HepG2 (cell line): ENCODE results near the gene PPP6R2. TPM values are rescaled to one million over a fixed set of nuclear protein-coding genes. Genes with fewer than 3 reads are reported as not detected.
A peak's percentile ranks its signal among the peaks of the same experiment; 100 is the strongest.

Experiments used
- ARNT2 ChIP-seq: sonication (generic); formaldehyde crosslinking; IDR thresholded peaks from 2 replicates; pipeline ENCODE4 v1.8.0; 2022; ENCODE audit warnings: mild to moderate bottlenecking, low read depth, missing genetic modification reagents, moderate library complexity
- ASH2L ChIP-seq: fragments of 300-600, 200-600 bp; sonication (generic); IDR thresholded peaks from 2 replicates; pipeline ENCODE4 v1.7.0; 2017; ENCODE audit warnings: low read depth, mild to moderate bottlenecking, moderate library complexity, mixed read lengths, low read length; ENCODE audit not compliant: insufficient read length
- ATF2 ChIP-seq: sonication (generic); formaldehyde crosslinking; IDR thresholded peaks from 2 replicates; pipeline ENCODE4 v1.4.0; 2020; ENCODE audit warnings: missing genetic modification reagents
- ATF3 ChIP-seq: sonication (generic); formaldehyde crosslinking; IDR thresholded peaks from 2 replicates; pipeline ENCODE4 v1.4.0; 2020; ENCODE audit warnings: missing genetic modification reagents
- CREM ChIP-seq, 2 experiments: sonication (generic) in 1 of 2; formaldehyde crosslinking in 1 of 2; IDR thresholded peaks; 2 replicates each; pipeline versions ENCODE4 v1.4.0 to v1.6.1; 2016 to 2020; ENCODE audit warnings: antibody characterized with exemption in 1 of 2, mild to moderate bottlenecking in 1 of 2, missing genetic modification reagents in 1 of 2
- HNF1B ChIP-seq: sonication (generic); formaldehyde crosslinking; IDR thresholded peaks from 2 replicates; pipeline ENCODE4 v1.5.1; 2020; ENCODE audit warnings: mild to moderate bottlenecking, moderate library complexity, missing genetic modification reagents
- HNRNPL ChIP-seq: fragments of 200-400 bp; formaldehyde crosslinking; IDR thresholded peaks from 2 replicates; pipeline ENCODE4 v1.6.1; 2017; ENCODE audit warnings: mild to moderate bottlenecking, low read depth, low read length
- HOXA5 ChIP-seq: sonication (generic); formaldehyde crosslinking; IDR thresholded peaks from 2 replicates; pipeline ENCODE4 v1.4.0; 2020; ENCODE audit warnings: missing genetic modification reagents
- MAZ ChIP-seq, 2 experiments: sonication (generic) in 1 of 2; formaldehyde crosslinking in 1 of 2; IDR thresholded peaks; 2 replicates each; pipeline versions ENCODE4 v1.5.0 to v1.6.1; 2012 to 2020; ENCODE audit warnings: low read depth in 2 of 2, mild to moderate bottlenecking in 2 of 2, borderline replicate concordance in 1 of 2, improper control_type of control experiment in 1 of 2, low read length in 1 of 2, missing genetic modification reagents in 1 of 2, moderate library complexity in 1 of 2
- NCOR1 ChIP-seq: fragments of 200-600 bp; sonication (generic); IDR thresholded peaks from 2 replicates; pipeline ENCODE4 v1.7.0; 2017; ENCODE audit warnings: antibody characterized with exemption, low read length, borderline replicate concordance
- NONO ChIP-seq, 2 experiments: fragments of 450-650 bp in 1 of 2; sonication (generic) in 1 of 2; formaldehyde crosslinking in 1 of 2; IDR thresholded peaks in 1 of 2; conservative IDR thresholded peaks in 1 of 2; 2 replicates each; pipeline versions ENCODE4 v1.6.1 to v1.8.0; 2017 to 2022; ENCODE audit warnings: mild to moderate bottlenecking in 1 of 2, missing genetic modification reagents in 1 of 2, moderate library complexity in 1 of 2
- RXRA ChIP-seq: sonication (generic); formaldehyde crosslinking; IDR thresholded peaks from 2 replicates; pipeline ENCODE4 v1.5.1; 2020; ENCODE audit warnings: missing genetic modification reagents
- SOX5 ChIP-seq: IDR thresholded peaks from 2 replicates; pipeline ENCODE4 v1.6.1; 2016; ENCODE audit warnings: borderline replicate concordance
- YEATS4 ChIP-seq: sonication (generic); formaldehyde crosslinking; IDR thresholded peaks from 2 replicates; pipeline ENCODE4 v1.4.0; 2020; ENCODE audit warnings: missing genetic modification reagents, borderline replicate concordance
- ZC3H13 ChIP-seq: sonication (generic); formaldehyde crosslinking; IDR thresholded peaks from 2 replicates; pipeline ENCODE4 v1.8.1; 2023; ENCODE audit warnings: mild to moderate bottlenecking, missing genetic modification reagents, moderate library complexity
- ZKSCAN5 ChIP-seq: sonication (generic); formaldehyde crosslinking; IDR thresholded peaks from 2 replicates; pipeline ENCODE4 v1.5.1; 2020; ENCODE audit warnings: mild to moderate bottlenecking, missing genetic modification reagents
- ZKSCAN8 ChIP-seq: IDR thresholded peaks from 2 replicates; pipeline ENCODE4 v1.6.1; 2016; ENCODE audit warnings: borderline replicate concordance, missing genetic modification reagents, missing compliant biosample characterization
- ZNF225 ChIP-seq: sonication (generic); formaldehyde crosslinking; IDR thresholded peaks from 2 replicates; pipeline ENCODE4 v1.4.0; 2020; ENCODE audit warnings: mild to moderate bottlenecking, missing genetic modification reagents
- ZNF660 ChIP-seq: sonication (generic); formaldehyde crosslinking; IDR thresholded peaks from 2 replicates; pipeline ENCODE4 v1.5.1; 2020; ENCODE audit warnings: mild to moderate bottlenecking, low read depth, missing genetic modification reagents, borderline replicate concordance
- ZNF800 ChIP-seq: sonication (generic); formaldehyde crosslinking; IDR thresholded peaks from 2 replicates; pipeline ENCODE4 v1.4.0; 2020; ENCODE audit warnings: missing genetic modification reagents
- ZSCAN25 ChIP-seq: sonication (generic); formaldehyde crosslinking; IDR thresholded peaks from 2 replicates; pipeline ENCODE4 v1.8.0; 2022; ENCODE audit warnings: mild to moderate bottlenecking, missing genetic modification reagents
- polyA plus RNA-seq, 8 experiments: library from polyadenylated mRNA; depleted of rRNA in 3 of 8; stranded (reverse) in 7 of 8; unstranded in 1 of 8; fragments of >200 nt; fragmentation: Illumina TruSeq in 4 of 8; extraction: Trizol in 4 of 8; gene quantifications; 2 replicates each; pipeline versions ENCODE4 v1.2.1 to v1.2.3, GENCODE V29; 2011 to 2016; ENCODE audit warnings: low read depth in 4 of 8, missing spikeins in 1 of 8, mixed read lengths in 1 of 8; ENCODE audit not compliant: insufficient read depth in 1 of 8
- total RNA-seq, 5 experiments: library from RNA; depleted of rRNA; stranded (reverse); fragments of >200 nt; fragmentation: Illumina TruSeq; extraction: Trizol; gene quantifications; 2 replicates each; pipeline ENCODE4 v1.2.3, GENCODE V29; 2016; ENCODE audit warnings: low read depth in 1 of 5
- TF ChIP-seq, protein P1 (sequence below): sonication (generic); formaldehyde crosslinking; IDR thresholded peaks from 2 replicates; pipeline ENCODE4 v1.9.0; 2022; ENCODE audit warnings: low read depth, missing genetic modification reagents

The PPP6R2 gene
- total and polyA plus RNA-seq, 2 of the 13 experiments (the other 11 are each of a cell fraction or from before 2014, with no cell fraction given): 55.0 to 102 TPM

GRCh38 chr22:50310949-50311444 is 32.1 kb upstream of the PPP6R2 start (continued):
- TF ChIP-seq MAZ (IDR thresholded peaks at IDR 0.05; ENCODE audit: borderline replicate concordance, low read depth, low read length) (no peak), MAZ (CRISPR knock-in tag; IDR thresholded peaks at IDR 0.05; ENCODE audit: low read depth) (0 out of 2 replicates have a peak, but pooled peaks have one; percentile 43), ATF2 (CRISPR knock-in tag) (no peak), ATF3 (CRISPR knock-in tag) (no peak), HNRNPL (0 out of 2 replicates have a peak, but pooled peaks have one; percentile 25), NONO (IDR thresholded peaks at IDR 0.05) (no peak), NONO (CRISPR knock-in tag; conservative IDR thresholded peaks at IDR 0.05) (no peak; the same call in 1 of the 2 replicates), ZC3H13 (CRISPR knock-in tag) (no peak), CREM (IDR thresholded peaks at IDR 0.05) (no peak), CREM (CRISPR knock-in tag; IDR thresholded peaks at IDR 0.05) (no peak), ZKSCAN5 (CRISPR knock-in tag) (no peak), YEATS4 (CRISPR knock-in tag) (no peak), ZNF225 (CRISPR knock-in tag) (no peak), ZNF800 (peak; percentile 54; the same call in 1 of the 2 replicates), HOXA5 (CRISPR knock-in tag) (no peak), NCOR1 (peak; percentile 52; the same call in 1 of the 2 replicates), ZKSCAN8 (CRISPR knock-in tag) (no peak), HNF1B (CRISPR knock-in tag) (peak; percentile 54; the same call in 1 of the 2 replicates), ARNT2 (CRISPR knock-in tag) (no peak), ZNF660 (CRISPR knock-in tag) (no peak), RXRA (CRISPR knock-in tag) (peak; percentile 48; the same call in 1 of the 2 replicates), ZSCAN25 (CRISPR knock-in tag) (no peak), ASH2L (peak; percentile 32), SOX5 (CRISPR knock-in tag) (0 out of 2 replicates have a peak, but pooled peaks have one; percentile 7)
- TF ChIP-seq, protein P1, sequence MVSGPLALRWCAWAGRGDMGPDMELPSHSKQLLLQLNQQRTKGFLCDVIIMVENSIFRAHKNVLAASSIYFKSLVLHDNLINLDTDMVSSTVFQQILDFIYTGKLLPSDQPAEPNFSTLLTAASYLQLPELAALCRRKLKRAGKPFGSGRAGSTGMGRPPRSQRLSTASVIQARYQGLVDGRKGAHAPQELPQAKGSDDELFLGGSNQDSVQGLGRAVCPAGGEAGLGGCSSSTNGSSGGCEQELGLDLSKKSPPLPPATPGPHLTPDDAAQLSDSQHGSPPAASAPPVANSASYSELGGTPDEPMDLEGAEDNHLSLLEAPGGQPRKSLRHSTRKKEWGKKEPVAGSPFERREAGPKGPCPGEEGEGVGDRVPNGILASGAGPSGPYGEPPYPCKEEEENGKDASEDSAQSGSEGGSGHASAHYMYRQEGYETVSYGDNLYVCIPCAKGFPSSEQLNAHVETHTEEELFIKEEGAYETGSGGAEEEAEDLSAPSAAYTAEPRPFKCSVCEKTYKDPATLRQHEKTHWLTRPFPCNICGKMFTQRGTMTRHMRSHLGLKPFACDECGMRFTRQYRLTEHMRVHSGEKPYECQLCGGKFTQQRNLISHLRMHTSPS (CRISPR knock-in tag): peak; percentile 65; the same call in 1 of the 2 replicates
